ENCODE data around the gene GCSAM. TPM values are rescaled to one million over a fixed set of nuclear protein-coding genes. Genes with fewer than 3 reads are reported as not detected.

GCSAM gene
- total RNA-seq, result not detected in 2 replicates

GRCh38 chr3:112132975-112133448 is at the start of gene GCSAM:
TSS of gene GCSAM (minus strand) at chr3:112133248. CDS start at chr3:112133120, 128 bp downstream.

GRCh38 chr3:112086076-112086854 is 46.8 kb downstream of the GCSAM start, which contains the start of gene C3orf52:
TSS of gene C3orf52 (plus strand) at chr3:112086389. CDS start at chr3:112086408, 19 bp downstream.

Other genes starting within 250 kb of the GCSAM start
- 31.5 and 54.3 TPM in 2 replicates for gene ABHD10, start 154.2 kb downstream of the GCSAM start, total RNA-seq
- gene TAGLN3, start 134.3 kb downstream of the GCSAM start, total RNA-seq, result not detected in 2 replicates
- gene TMPRSS7, start 98.5 kb downstream of the GCSAM start, total RNA-seq, result not detected in 2 replicates
- 4.2 and 4.6 TPM in 2 replicates for gene C3orf52, start 46.9 kb downstream of the GCSAM start, total RNA-seq
- gene SLC9C1, start 161.0 kb upstream of the GCSAM start, total RNA-seq, result not detected in 2 replicates
- gene CD200, start 199.9 kb upstream of the GCSAM start, total RNA-seq, result 0.30 and 1.6 TPM in 2 replicates

Data from epithelial cell of umbilical artery (primary cell).